HG02870 (cell line): Measurements from ENCODE around the gene KCNQ1.
"Not testable (repeated sequence)": the region's sequence is repeated elsewhere in the genome, so short reads cannot be mapped to it uniquely, and the experiment has no call there.

ENCODE experiments used
- ATAC-seq: cut with Tn5 transposase; IDR thresholded peaks from one replicate; pipeline ENCODE4 v1.9.1; 2021; ENCODE audit warnings: mild to moderate bottlenecking, moderate library complexity; ENCODE audit not compliant: unreplicated experiment

The KCNQ1 gene

DNA sequence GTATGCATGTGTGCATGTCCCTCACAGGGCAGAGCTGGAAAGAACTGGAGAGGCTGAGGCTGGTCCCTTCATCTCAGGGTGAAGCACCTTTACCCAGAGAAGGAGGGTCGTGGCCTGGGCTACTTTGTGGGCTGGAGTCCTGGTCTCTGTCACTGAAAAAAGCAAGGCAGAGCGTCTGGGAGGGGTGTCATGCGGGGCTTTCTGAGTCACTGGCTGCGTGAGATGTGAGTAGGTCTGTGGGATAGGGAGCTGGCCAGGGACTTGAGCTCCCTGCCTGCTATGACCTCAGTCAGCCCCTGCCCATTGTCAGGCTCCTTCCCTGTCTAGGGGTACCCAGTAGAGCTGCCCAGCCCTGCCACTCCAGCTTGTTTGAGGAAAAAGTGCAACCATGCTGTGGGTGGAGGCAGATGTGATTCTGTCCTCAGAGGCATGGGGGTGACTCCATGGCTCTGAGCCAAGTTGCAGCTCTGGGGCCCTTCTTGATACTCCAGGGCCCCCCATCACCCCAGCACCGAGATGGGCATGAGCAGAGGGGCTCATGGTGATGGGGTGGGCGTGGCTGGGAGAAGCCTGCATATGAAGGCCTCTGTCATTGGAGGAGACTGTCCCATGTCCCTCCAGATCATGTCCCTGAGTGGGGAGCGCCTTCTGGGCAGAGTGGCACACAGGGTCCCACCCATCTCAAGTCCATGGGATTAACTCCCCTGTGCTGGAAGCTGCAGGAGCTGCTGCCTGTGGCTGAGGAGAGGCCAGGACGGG lies 27.8 kb downstream of the KCNQ1 start:
- ATAC-seq = no peak

DNA sequence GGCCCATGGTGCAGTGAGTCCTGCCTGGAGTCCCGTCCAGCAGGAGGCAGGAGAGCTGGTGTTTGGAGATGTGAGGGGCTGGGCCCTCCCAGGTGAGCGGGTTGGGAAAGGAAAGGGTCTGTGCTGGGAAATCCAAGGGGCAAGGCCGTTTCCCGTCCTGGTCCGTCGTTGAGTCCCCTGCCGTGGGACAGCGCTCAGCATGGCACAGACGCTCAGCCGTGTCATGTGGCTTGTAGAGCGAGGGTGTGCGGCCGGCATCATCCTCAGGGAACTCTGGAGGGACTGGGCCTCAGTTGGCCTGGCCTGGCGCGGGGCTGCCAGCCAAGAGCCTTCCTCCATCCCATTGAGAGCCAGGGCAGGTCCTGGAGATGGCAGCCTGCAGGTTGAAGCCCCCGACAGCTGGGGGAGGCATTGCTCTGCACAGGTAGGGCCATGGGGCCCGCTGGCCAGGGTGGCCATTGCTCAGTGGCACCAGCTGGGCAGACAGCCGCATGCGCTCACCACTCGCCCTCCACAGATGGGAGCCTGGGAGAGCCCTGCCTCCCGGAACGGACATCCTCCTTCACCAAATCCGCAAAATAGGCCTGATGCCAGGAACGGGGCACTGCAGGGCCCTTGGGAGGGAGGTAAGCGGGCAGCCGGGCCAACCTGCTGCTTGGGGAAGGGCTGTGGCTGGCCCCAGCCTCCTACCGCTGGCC lies 28.7 kb downstream of the KCNQ1 start:
- ATAC-seq = no peak

DNA sequence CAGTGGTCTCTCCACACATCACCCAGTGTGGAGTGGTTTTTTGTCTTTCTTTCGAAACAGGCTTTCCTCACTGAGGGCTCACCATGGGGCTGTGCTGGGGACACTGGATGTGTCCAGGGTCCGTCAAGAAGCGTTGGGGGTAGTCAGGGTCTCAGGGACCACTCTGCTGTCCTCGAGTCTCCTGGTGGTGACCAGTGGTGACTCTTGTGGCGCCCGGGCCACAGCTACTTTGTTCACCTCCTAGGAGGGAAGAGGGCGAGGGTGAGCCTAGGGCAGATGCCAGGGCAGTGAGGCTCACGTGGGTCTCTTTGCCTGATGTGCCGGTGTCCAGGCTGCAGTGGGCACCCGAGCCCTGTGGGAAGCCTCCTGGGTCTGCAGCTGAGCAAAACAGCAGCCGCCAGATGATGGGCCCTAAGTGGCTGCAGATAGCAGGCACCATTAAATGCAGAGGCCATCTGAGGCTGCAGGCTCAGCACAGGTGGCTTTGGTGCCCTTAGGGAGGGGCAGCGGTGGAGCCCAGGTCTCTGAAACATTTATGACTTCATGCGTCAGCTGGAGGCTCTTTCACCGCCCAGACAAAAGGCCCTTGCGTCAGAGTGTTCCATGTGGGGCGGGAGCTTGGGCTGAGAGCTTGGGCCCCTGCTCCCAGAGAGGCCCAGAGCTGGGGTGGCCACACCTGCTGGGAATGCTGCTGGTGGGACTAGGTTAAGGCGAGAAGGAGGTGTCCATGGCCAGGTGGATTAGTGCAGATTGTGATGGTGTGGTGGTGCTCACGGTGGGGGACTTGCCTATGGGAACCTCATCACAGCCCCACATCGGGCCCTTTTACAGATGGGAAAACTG lies 29.5 kb downstream of the KCNQ1 start:
- ATAC-seq = no peak

DNA sequence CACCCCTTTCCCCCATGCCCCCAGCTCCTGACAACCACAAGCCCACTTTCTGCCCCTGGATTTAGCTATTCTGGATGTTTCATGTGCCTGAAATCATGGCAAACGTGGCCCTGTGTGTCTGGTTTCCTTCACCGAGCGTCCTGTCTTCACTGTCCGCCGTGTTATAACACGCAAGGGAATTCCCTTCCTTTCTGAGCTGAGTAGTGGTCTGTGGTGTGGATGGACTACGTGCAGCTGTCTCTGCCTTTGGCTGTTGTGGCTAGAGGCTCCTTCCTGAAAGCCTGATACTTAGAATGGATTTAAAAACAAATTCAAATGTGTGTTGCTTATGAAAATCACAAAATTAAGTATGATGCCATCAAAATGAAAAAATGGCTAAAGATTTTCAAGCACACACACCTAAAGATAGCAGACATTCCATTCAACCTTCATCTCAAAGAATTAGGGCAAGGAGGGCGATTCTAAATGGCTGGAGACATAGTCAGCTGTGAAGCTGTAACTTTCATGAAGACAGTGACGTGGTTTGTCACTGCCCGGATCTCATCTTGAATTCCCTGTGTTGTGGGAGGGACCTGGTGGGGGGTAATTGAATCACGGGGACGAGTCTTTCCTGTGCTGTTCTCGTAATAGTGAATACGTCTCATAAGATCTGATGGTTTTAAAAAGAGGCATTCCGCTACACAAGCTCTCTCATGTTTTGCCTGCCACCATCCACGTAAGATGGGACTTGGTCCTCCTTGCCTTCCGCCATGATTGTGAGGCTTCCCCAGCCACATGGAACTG lies 30.5 kb downstream of the KCNQ1 start:
- ATAC-seq = no peak

DNA sequence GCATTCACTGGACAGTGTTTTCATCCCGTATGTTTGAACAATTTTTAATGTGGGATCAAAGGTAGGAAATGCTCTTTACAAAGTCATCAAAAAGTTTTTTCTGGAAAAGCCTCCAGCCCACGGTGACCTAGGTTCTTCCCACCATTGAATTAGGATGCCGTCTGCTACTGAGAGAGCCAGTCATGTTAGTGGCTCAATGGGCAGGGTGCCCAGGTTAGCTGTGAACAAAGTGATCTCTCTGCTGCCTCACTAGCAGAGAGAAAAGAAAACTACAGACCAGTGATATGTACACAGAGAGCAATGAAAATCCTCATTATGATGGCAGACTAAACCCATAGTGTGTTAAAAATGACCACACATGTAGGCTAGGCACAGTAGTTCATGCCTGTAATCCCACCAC lies 32.4 kb downstream of the KCNQ1 start:
- ATAC-seq = no peak

DNA sequence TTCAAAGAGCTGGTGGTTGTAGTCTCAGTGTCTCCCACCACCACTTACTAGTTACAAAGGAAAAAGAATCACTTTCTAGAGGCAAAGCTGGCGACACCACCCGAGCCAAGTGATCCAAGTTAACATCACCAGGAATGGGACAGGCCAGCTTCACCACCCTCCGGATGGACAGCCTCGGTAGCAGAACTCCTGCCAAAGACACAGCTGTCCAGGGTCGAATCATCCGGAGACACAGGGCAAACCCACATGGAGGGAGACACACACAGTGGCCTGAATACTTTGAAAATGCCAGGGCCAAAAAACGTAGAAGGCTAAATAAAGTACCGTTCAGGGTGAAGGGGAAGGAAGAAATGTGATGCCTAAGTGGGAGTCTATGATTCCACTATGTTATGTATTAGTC lies 33.1 kb downstream of the KCNQ1 start:
- ATAC-seq = no peak

DNA sequence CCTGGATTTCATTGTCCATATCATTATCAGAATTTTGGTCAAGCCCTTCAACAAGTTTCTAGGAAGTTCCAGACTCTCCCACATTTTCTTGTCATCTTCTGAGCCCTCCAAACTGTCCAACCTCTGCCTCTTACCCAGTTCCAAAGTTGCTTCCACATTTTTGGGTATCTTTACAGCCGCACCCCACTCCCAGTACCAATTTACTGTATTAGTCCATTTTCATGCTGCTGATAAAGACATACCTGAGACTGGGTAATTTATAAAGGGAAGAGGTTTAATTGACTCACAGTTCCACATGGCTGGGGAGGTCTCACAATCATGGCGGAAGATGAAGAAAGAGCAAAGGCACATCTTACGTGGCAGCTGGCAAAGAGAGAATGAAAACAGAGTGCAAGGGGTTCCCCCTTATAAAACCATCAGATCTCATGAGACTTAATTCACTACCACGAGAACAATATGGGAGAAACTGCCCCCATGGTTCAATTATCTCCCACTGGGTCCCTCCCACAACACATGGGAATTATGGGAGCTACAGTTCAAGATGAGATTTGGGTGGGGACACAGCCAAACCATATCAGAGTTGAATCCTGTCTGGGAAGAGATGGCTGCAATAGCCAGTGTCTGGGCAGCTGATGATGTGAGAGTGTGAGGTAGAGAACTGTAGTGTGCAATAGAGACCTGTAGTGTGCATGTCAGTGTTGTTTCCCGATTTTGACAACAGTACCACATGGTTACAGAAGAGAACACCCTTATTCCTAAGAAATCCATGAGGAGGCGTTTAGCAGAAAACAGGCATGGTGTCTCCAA lies 35.5 kb downstream of the KCNQ1 start:
- not testable (repeated sequence) for ATAC-seq

DNA sequence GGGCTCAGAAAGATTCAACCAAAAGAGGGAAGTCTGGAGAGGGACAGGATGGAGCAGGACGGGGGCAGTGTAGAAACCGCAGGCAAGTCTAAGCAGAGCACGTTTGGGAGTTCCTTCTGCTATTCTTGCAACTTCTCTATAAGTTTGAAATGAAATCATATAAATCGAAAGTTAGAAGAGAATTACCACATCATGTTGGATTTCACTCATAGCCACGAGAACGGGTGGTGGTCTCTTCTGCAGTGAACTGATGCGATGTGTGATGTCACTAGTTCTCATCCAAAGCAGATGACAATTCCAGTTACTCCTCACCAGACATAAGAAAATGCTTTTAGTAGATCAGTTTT lies 36.0 kb downstream of the KCNQ1 start:
- ATAC-seq = no peak

DNA sequence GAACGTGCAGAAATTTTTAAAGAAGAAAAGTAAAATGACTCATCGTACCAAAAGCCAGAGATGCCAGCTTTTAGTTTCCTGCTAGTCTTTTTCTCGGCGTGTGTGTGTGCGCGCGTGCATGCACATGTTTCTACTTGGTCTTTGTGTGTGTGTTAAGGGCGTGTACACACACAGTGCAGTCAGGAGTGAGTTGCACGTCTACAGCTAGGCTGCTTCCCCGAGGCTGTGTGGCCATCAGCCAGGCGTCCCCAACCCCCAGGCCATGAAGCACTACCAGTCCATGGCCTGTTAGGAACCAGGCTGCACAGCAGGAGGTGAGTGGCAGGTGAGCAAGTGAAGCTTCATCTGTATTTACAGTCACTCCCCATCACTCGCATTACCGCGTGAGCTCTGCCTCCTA lies 36.4 kb downstream of the KCNQ1 start:
- no peak for ATAC-seq

DNA sequence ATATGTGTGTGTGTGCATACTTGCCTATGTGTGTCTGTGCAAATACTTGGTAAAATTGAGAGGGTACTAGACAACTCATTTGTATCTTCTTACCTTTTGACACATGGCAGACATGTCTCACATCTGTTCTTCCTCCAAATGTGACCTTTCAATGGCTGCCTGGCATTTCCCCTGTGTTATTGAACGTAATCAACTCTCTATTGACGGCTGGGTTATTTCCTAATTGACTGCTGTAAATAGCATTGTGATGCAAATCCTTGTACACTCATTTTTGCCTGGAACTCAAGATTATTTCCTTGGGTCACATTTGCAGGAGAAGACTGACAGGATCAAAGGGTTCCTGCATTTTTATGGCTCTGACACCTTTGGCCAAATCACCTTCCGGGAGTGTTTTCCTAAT lies 37.4 kb downstream of the KCNQ1 start:
- ATAC-seq = no peak

DNA sequence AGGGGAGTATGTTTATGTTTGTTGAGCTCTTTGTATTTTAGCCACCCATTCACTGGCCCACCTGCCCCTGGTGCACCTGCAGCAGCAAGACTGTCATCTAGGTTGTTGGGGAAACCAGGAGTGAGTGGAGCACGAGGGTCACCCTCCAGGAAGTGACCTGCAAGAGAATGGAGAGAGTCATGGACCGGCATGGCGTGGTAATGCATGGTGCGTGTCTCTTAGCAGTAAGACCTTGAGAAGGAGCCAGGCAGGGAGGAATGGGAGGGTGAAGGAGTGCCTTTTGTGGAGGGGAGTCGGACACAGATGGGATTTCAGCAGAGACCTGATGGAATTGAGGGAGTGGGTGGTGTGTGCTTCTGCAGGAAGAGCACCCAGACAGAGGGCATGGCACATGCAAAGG lies 37.9 kb downstream of the KCNQ1 start:
- ATAC-seq = no peak

DNA sequence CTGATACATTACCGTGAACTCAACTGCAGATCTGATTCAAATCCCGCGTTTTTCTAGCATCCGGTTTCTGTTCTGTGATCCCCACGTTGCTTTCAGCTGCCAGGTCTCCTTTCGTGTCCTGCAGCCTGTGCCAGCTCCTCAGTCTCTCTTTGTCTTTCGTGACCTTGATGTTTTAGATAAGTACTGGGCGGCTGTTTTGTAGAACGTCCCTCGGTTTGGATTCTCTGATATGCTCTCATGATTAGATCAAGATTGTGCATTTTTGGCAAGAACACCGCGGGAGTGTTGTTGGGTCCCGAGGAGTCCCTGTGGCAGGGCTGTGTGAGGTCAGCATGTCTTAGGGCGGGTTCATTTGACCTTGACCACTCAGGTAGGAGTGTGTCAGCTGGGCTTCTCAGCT lies 38.6 kb downstream of the KCNQ1 start:
- no peak for ATAC-seq

DNA sequence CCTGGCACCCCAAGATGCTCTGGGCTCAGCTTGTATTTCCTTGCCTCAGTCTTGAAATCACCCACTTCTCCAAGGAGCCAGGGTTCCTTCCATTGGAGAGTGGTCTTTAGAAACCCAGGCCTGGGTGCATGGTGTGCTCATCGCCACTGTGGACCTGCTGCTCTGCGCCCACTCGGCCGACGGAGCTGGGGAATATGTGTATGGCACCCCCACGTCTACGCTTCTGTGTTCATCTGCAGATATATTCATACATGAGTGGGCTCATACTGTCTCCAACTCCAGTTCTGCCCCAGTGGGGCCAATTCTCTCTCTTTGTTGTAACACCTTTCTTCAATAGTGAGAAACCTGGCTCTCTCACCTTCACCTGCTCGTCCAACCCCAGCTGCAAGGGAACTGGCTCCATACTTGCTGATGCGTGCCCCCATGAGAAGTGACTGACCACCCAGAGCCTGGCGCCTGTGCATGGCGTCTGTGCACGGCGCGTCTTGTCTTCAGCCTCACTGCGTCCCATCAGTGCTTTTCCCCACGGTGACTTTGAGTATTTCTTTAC lies 39.8 kb downstream of the KCNQ1 start:
- ATAC-seq = no peak

DNA sequence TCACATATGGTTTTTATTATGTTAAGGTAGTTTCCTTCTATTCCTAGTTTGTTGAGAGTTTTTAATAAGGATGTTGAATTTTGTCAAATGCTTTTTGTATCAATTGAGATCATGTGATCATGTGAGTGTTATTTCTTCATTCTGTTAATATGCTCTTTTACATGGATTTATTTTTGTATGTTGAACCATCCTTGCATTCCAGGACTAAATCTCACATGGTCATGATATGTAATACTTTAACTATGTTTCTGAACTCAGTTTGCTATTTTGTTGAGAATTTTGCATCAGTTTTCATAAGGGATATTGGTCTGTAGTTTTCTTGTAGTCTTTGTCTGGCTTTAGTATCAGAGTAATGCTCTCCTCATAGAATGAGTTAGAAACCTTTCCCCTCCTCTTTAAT lies 43.2 kb downstream of the KCNQ1 start:
- no peak for ATAC-seq

DNA sequence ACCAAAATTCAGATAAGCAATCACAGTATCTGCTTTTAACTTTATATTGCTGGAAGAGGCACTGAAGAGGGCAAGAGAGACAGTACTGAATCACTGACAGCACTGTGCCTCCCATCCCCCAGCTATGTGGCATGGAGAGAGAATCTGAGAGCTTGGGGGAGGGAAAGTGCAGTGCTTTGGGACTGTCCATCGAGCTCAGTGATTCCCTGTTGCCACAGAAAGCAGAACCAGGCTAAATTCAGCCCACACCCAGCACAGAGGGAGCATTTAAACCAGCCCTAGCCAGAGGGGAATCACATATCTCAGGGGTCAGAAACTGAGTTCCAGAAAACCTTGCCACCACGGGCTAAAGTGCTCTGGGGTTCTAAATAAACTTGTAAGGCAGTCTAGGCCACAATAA lies 44.3 kb downstream of the KCNQ1 start:
- ATAC-seq = no peak

DNA sequence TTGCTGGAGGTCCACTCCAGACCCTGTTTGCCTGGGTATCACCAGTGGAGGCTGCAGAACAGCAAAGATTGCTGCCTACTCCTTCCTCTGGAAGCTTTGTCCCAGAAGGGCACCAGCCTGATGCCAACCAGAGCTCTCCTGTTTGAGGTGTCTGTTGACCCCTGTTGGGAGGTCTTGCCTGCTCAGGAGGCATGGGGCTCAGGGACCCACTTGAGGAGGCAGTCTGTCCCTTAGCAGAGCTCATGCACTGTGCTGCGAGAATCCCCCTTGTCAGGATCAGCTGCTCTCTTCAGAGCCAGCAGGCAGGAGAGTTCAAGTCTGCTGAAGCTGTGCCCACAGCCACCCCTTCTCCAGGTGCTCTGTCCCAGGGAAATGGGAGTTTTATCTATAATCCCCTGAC lies 53.1 kb downstream of the KCNQ1 start:
- ATAC-seq = not testable (repeated sequence)

DNA sequence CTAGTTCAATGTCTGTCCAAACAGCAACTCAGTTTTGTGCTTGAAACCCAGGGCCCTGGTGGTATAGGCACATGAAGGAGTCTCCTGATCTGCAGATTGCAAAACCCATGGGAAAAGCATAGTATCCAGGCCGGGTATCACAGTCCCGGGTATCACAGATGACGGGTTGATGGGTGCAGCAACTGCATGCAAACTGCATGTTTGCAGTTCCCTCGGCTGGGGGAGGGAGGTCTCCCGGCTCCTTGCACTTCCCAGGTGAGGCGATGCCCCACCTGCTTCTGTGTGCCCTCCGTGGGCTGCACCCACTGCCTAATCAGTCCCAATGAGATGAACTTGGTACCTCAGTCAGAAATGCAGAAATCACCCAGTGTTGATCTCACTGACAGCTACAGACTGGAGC lies 53.9 kb downstream of the KCNQ1 start:
- ATAC-seq = no peak

DNA sequence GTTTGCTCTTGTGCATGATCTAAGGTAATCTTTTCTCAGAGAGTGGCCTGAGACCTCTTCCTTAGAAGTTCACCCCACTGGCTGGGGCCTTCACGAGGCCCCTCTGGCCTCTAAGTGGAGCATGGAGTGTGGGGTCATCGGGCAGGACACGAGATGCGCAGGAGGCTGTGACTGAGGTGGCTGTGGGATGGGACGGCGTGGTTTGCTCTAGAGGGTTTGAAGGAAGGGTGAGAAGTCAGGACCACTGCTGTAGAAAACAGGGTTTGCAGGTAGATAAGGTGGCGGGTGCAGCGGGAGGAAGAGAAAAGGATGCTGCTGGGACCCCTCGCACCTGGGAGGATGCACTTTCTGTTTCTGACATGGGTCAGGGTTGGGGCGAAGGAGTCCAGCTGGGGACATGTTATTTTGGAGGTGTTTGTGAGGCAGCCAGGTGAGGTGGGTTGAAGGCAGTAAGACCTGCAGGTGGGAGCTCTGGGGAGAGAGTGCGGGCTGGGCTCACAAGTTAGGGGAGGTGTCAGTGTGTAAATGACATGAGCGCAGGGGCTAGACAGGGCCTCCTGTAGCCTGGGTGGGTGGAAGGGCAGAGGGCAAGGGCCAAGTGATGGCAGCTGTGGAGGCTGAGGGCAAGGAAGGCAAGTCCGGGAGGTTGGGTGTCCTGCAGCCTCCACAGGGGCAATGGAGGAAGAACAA lies 62.5 kb downstream of the KCNQ1 start:
- no peak for ATAC-seq

DNA sequence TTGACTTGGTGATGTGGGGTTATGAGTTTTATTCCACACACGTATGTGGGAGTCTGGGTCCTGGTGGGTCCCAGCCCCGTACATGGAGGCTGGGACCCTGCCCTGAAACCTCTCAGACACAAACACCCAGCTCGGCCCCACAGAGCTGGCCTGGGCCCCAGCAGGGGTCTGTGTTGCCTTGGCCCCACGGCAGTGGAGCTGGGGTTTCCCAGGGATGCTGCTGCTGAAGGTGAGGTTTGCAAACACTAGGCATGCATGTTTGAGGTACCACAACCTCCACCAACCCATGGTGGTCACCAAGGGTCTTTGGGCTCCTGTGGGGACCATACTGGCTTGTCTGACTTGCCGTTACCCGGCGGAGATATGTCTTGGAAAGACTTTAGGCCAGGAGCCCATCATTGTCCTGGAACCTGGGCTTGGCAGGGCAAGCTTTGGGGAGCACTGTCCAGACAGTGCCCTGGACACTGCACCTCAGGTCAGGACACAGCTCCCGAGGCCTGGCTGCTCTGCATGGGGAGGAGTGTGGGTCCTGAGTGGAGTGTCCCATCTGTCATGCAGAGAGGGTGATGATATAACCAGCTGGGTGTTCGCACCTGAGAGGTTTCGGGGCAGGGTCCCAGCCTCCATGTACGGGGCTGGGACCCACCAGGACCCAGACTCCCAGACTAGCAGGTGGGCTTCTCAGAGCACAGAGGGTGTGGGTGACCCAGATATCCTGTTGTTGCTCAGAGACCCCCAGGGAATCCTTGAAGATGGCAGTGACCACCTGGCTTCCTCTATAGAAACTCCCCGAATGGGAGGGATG lies 63.3 kb downstream of the KCNQ1 start:
- ATAC-seq = no peak
